GM12874 (cell line): ENCODE measurements around the gene ENDOU.

Experiments
- TF ChIP-seq, protein P1 (sequence below): IDR thresholded peaks from 2 replicates; pipeline ENCODE4 v1.5.1; 2011; ENCODE audit warnings: low read depth, mild to moderate bottlenecking, control low read depth, low read length, moderate library complexity; ENCODE audit not compliant: insufficient read depth

ENDOU gene

DNA sequence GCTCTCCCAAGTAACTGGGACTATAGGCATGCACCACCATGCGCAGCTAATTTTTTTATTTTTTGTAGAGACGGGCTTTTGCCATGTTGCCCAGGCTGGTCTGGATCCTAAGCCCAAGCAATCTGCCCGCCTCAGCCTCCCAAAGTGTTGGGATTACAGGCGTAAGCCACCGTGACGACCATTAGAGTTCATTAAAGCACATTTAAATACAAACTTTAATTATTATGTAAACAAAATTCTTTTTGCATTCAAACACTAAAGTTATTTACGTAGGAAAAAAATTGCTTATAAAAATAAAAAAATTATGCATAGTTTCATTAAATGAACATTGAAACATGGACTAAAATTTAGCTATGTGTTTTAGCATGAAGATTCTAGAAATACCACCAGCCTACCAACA is 26.7 kb downstream of the ENDOU start:
- TF ChIP-seq, protein P1, sequence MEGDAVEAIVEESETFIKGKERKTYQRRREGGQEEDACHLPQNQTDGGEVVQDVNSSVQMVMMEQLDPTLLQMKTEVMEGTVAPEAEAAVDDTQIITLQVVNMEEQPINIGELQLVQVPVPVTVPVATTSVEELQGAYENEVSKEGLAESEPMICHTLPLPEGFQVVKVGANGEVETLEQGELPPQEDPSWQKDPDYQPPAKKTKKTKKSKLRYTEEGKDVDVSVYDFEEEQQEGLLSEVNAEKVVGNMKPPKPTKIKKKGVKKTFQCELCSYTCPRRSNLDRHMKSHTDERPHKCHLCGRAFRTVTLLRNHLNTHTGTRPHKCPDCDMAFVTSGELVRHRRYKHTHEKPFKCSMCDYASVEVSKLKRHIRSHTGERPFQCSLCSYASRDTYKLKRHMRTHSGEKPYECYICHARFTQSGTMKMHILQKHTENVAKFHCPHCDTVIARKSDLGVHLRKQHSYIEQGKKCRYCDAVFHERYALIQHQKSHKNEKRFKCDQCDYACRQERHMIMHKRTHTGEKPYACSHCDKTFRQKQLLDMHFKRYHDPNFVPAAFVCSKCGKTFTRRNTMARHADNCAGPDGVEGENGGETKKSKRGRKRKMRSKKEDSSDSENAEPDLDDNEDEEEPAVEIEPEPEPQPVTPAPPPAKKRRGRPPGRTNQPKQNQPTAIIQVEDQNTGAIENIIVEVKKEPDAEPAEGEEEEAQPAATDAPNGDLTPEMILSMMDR = no peak

DNA sequence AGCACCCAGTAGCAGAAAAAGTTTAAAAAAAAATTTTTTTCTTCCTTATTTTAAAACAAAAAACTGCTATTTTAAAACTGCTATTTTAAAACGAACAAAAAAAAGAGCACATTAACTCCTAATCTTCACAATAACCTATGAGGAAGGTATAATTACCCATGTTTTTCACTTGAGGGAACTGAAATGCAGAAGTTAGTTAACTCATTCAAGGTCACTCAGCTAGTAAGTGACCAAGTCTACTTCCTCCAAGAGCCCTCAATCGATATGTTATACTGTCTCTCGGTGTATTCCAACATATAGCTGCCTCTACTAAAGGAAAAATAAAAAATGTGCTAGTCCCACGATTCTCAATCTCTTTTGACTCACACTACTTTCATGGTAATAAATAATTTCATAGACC is 27.2 kb downstream of the ENDOU start:
- TF ChIP-seq, protein P1 = no peak

DNA sequence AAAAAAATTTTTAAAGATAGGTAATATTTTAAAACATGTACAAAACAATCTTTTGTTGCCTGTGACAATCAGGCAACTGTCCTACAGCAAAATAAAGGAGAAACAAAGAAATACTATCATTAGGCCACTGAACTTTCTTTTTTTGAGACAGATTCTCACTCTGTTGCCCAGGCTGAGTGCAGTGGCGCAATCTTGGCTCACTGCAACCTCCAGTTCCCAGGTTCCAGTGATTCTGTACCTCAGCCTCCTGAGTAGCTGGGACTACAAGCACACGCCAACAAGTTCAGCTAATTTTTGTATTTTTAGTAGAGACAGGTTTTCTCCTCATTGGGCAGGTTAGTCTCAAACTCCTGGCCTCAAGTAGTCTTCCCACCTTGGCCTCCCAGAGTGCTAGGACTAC is 36.1 kb downstream of the ENDOU start:
- TF ChIP-seq, protein P1 = no peak

DNA sequence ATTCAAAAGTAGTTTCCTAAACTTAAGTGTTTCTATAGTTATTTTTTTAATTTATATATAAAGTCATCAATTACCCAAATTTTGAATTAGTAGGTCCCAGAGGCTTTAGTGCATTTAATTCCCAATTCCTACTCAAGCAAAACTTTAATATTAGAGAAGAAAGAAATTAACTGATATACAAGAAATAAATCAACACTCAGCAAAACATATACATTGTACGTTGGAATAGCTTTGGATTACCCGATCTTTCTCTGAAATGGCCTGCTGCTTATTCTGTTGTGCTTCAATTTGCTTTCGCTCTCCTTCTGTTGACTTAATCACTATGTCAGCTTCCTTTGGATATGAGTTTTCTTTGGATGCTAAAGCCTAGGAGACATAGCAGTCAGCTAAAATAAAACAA is 37.7 kb downstream of the ENDOU start:
- TF ChIP-seq, protein P1 = no peak

DNA sequence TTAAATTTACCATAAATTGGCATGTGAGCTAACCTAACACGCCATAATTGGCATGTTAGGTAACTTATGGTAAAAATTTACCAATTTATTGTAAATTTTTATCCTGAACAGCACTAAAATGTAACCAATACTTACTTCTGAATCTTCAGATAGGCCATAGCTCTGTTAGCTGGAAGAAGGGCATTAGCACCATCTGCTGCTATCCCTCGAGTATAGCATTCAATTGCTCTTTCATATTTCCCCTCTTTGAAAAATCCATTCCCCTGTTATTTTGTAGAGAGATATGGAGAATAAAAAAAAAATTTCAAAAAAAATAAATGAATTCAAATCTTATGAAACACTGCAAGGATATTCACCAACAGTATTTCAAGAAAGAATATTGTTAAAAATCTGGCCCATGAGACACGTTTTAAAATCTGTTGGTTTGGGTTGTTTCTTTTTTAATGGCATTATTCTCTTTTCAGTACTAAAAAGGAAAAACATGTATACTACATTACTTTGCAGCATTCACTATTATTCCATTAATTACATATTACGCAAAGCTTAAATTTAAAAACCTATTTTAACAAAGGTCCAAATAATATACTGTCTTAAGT is 38.5 kb downstream of the ENDOU start:
- TF ChIP-seq, protein P1 = peak; percentile 54

DNA sequence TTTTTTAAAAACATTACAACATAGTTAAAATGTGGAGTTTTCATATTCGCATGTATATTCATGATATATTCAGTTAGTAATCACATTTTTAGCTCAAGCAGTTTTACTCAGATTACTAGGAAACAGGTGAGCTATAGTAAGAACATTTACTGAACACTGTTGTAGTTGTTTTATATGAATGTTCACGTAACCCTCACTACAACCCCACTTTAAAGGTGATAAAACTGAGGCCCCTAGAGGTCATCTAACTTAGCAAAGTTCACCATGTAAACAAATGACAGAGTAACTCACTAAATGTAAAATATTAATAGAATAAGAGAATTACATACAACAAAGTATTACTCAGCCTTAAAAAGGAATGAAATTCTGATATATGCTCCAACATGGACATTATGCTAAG is 45.5 kb downstream of the ENDOU start:
- TF ChIP-seq, protein P1 = no peak

DNA sequence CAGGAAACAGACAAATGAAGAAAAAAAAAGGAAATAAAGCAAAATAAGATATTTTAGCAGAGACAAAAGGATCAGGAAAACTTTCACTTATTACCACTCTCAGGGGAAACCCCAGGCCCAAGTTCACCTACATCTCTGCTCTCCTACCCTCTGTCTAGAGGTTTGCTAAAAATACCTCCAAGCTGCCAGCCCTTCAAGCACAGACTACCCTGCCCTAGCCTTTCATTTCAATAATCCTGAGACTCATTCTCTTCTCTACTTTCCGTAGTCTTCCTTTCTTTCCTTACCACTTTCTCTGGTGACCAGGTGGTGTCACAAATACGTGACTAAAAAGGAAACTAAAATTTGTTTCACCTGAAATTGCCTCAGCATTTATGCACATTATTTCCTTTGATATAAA is 53.2 kb downstream of the ENDOU start:
- TF ChIP-seq, protein P1 = no peak
